Keratinocyte (primary cell): Measurements from ENCODE around the gene OLR1. TPM values are rescaled to one million over a fixed set of nuclear protein-coding genes. Genes with fewer than 3 reads are reported as not detected.

Source experiments
- DNase-seq: peaks from one replicate; pipeline ENCODE4 v3.0.0-alpha.2; 2011; ENCODE audit warnings: low read depth, missing footprints, low spot score
- FAIRE-seq: peaks from 2 replicates; lab custom pipeline; 2011; peaks lifted over from hg19 to GRCh38; lab: Jason Lieb, UNC
- H2AFZ ChIP-seq: 2 replicates; pipeline ENCODE4 v1.6.0; 2012; ENCODE audit warnings: low read length, control low read depth, inconsistent platforms; ENCODE audit not compliant: control insufficient read depth
- H3K27ac ChIP-seq: 2 replicates; pipeline ENCODE4 v1.5.1; 2011; ENCODE audit warnings: low read length; ENCODE audit not compliant: control insufficient read depth, insufficient read depth
- H3K27me3 ChIP-seq: 3 replicates; pipeline ENCODE4 v1.6.0; 2011; ENCODE audit warnings: low read length; ENCODE audit not compliant: control insufficient read depth, insufficient read depth; ENCODE audit errors: extremely low read depth
- H3K36me3 ChIP-seq, 2 experiments: 2 replicates in 1 of 2; 3 replicates in 1 of 2; pipeline ENCODE4 v1.5.1; 2011; ENCODE audit warnings: low read length in 2 of 2, mild to moderate bottlenecking in 1 of 2; ENCODE audit not compliant: control insufficient read depth in 2 of 2, insufficient read depth in 2 of 2; ENCODE audit errors: extremely low read depth in 1 of 2
- H3K4me1 ChIP-seq: 3 replicates; pipeline ENCODE4 v1.5.1; 2011; ENCODE audit warnings: low read length; ENCODE audit not compliant: control insufficient read depth, insufficient read depth; ENCODE audit errors: extremely low read depth
- H3K4me2 ChIP-seq: 3 replicates; pipeline ENCODE4 v1.6.0; 2011; ENCODE audit warnings: low read depth, low read length; ENCODE audit not compliant: control insufficient read depth, insufficient read depth; ENCODE audit errors: extremely low read depth
- H3K4me3 ChIP-seq, 3 experiments: fragments of 200-600 bp in 1 of 3; sonication (generic) in 1 of 3; 2 replicates in 2 of 3; 3 replicates in 1 of 3; pipeline ENCODE4 v1.5.1; 2011 to 2016; ENCODE audit warnings: low read length in 3 of 3, mild to moderate bottlenecking in 3 of 3, control low read depth in 2 of 3, inconsistent platforms in 1 of 3, low read depth in 1 of 3, mixed read lengths in 1 of 3, mixed run types in 1 of 3, moderate library complexity in 1 of 3; ENCODE audit not compliant: control insufficient read depth in 2 of 3, insufficient read depth in 2 of 3; ENCODE audit errors: extremely low read depth in 1 of 3
- H3K79me2 ChIP-seq: 2 replicates; pipeline ENCODE4 v1.6.0; 2012; ENCODE audit warnings: low read length; ENCODE audit not compliant: control insufficient read depth, insufficient read depth
- H3K9ac ChIP-seq: 3 replicates; pipeline ENCODE4 v1.6.0; 2011; ENCODE audit warnings: low read length; ENCODE audit not compliant: control insufficient read depth, insufficient read depth; ENCODE audit errors: extremely low read depth
- H3K9me1 ChIP-seq: 3 replicates; pipeline ENCODE4 v1.6.0; 2011; ENCODE audit warnings: low read length; ENCODE audit not compliant: control insufficient read depth, insufficient read depth; ENCODE audit errors: extremely low read depth
- H3K9me3 ChIP-seq: 2 replicates; pipeline ENCODE4 v1.5.1; 2012; ENCODE audit warnings: low read depth, low read length; ENCODE audit not compliant: control insufficient read depth
- H4K20me1 ChIP-seq: 3 replicates; pipeline ENCODE4 v1.6.0; 2011; ENCODE audit warnings: low read length; ENCODE audit not compliant: control insufficient read depth, insufficient read depth; ENCODE audit errors: extremely low read depth
- EZH2 ChIP-seq: IDR thresholded peaks from one replicate; pipeline ENCODE4 v1.6.1; 2012; ENCODE audit warnings: inconsistent platforms, mild to moderate bottlenecking, low read length, moderate library complexity
- dilution Hi-C: fragments of 300-500 bp; cut with MboI; formaldehyde crosslinking; loops from one replicate; pipeline ENCODE4 v1.7.0; 2020; ENCODE audit warnings: low sequenced_read_pairs; ENCODE audit not compliant: extremely low pct_ligation_motif_present
- polyA plus RNA-seq, 5 experiments: library from polyadenylated mRNA; depleted of rRNA in 3 of 5; stranded (reverse) in 3 of 5; stranded (forward) in 1 of 5; unstranded in 1 of 5; fragments of >200 nt; gene quantifications; 1 replicate in 1 of 5; 2 replicates in 3 of 5; 3 replicates in 1 of 5; pipeline versions ENCODE4 v1.2.1 to v1.2.3, GENCODE V29; 2011 to 2012; ENCODE audit warnings: missing spikeins in 2 of 5, low read depth in 1 of 5, low replicate concordance in 1 of 5
- TF ChIP-seq, protein P1 (sequence below), 3 experiments: IDR thresholded peaks in 1 of 3; conservative IDR thresholded peaks in 1 of 3; optimal IDR thresholded peaks in 1 of 3; 2 replicates in 2 of 3; 3 replicates in 1 of 3; pipeline versions ENCODE3 to v1.5.1; 2011; ENCODE audit warnings: low read length in 3 of 3, mild to moderate bottlenecking in 3 of 3, moderate library complexity in 2 of 3, control low read depth in 1 of 3, inconsistent platforms in 1 of 3; ENCODE audit not compliant: insufficient read depth in 2 of 3; ENCODE audit errors: extremely low read depth in 1 of 3

The OLR1 gene
- polyA plus RNA-seq, 1 donor (not counting 4 experiments of a cell fraction or from before 2014, with no cell fraction given) = 0.17 TPM

DNA sequence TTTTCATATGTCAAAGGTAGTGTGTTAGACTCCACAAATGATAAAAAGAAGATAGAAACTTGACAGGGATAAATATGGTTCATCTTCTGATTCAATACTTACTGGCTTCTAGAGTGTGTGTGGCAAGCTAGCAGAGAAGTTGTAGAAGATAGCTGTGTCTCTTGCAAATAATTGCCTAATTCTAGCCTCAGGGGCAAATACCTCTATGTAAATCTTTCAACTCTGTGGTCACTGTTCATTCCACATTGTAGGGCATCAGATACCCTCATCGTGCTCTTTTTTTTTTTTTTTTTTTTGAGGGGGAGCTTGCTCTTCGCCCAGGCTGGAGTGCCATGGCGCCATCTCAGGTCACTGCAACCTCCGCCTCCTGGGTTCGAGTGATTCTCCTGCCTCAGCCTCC lies 1.7 kb downstream of the OLR1 start:
- H3K9me1 ChIP-seq = no peaks in the 10 kb centered on the region
- H3K4me3 ChIP-seq = no peak overlapping the region
- no peaks in the 10 kb centered on the region for H3K27me3 ChIP-seq
- no peak overlapping the region for H3K27ac ChIP-seq
- H4K20me1 ChIP-seq = no peaks in the 10 kb centered on the region
- peaks cover 14% of the 10 kb centered on the region for H3K4me1 ChIP-seq
- DNase-seq (no peak), FAIRE-seq (no peak)
- dilution Hi-C loops = no loop called here
- no peak overlapping the region for H2AFZ ChIP-seq
- no peaks in the 10 kb centered on the region for H3K9me3 ChIP-seq
- H3K36me3 ChIP-seq = no peaks in the 10 kb centered on the region
- H3K4me2 ChIP-seq = no peak overlapping the region
- no peak overlapping the region for H3K9ac ChIP-seq
- no peaks in the 10 kb centered on the region for H3K79me2 ChIP-seq
- no peak for TF ChIP-seq EZH2
- TF ChIP-seq, protein P1, sequence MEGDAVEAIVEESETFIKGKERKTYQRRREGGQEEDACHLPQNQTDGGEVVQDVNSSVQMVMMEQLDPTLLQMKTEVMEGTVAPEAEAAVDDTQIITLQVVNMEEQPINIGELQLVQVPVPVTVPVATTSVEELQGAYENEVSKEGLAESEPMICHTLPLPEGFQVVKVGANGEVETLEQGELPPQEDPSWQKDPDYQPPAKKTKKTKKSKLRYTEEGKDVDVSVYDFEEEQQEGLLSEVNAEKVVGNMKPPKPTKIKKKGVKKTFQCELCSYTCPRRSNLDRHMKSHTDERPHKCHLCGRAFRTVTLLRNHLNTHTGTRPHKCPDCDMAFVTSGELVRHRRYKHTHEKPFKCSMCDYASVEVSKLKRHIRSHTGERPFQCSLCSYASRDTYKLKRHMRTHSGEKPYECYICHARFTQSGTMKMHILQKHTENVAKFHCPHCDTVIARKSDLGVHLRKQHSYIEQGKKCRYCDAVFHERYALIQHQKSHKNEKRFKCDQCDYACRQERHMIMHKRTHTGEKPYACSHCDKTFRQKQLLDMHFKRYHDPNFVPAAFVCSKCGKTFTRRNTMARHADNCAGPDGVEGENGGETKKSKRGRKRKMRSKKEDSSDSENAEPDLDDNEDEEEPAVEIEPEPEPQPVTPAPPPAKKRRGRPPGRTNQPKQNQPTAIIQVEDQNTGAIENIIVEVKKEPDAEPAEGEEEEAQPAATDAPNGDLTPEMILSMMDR (optimal IDR thresholded peaks at IDR 0.05 in 1 of 3, IDR thresholded peaks at IDR 0.05 in 1 of 3, conservative IDR thresholded peaks at IDR 0.05 in 1 of 3; ENCODE audit: extremely low read depth in 1 of 3, insufficient read depth in 2 of 3, low read length in 3 of 3) = no peak

DNA sequence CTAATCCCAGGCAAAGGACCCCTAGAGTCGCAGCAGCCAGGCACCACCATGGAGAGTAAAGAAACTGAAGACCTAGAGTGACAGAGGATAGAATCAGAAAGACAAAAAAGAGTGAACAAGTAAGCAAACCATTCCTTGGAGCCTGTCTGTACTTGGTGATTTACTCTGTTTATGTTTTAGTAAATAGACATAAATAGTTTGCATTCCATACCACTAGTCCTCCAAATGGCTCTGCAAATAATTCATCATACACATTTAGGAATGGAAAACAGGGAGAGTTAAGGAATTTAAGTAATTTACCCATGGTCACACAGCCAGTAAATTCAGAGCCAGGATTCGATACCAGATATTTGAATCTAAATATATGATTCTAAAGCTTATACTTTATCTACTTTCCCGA lies 2.8 kb downstream of the OLR1 start:
- Histone ChIP-seq H3K9me1 (no peaks in the 10 kb centered on the region), H3K27ac (no peak overlapping the region), H3K9ac (no peak overlapping the region), H3K27me3 (no peaks in the 10 kb centered on the region), H3K4me3 (no peak overlapping the region), H3K79me2 (no peaks in the 10 kb centered on the region), H3K36me3 (no peaks in the 10 kb centered on the region), H2AFZ (no peak overlapping the region), H3K4me2 (no peak overlapping the region), H3K4me1 (peaks cover 10% of the 10 kb centered on the region), H4K20me1 (no peaks in the 10 kb centered on the region), H3K9me3 (no peaks in the 10 kb centered on the region)
- DNase-seq (no peak), FAIRE-seq (no peak)
- TF ChIP-seq, protein P1 (optimal IDR thresholded peaks at IDR 0.05 in 1 of 3, IDR thresholded peaks at IDR 0.05 in 1 of 3, conservative IDR thresholded peaks at IDR 0.05 in 1 of 3; ENCODE audit: extremely low read depth in 1 of 3, insufficient read depth in 2 of 3, low read length in 3 of 3) = no peak
- no peak for TF ChIP-seq EZH2
- dilution Hi-C loops = loop anchor here (10.0 kb wide), 1 partner anchor 56 kb away; no protein-coding TSS in a partner anchor
